GM10248 (cell line): ENCODE measurements around the gene MACROH2A2.

Source experiments
- CTCF ChIA-PET: fragments of 300-600 bp; sonication (Branson Sonifier 250); formaldehyde crosslinking; extraction: SDS; loops from one replicate; lab custom pipeline; 2021; ENCODE audit warnings: antibody characterized with exemption; lab: Yijun Ruan, JAX
- POLR2A ChIA-PET: fragments of 350-650 bp; sonication (Branson Sonifier 250); formaldehyde crosslinking; extraction: SDS; loops from one replicate; lab custom pipeline; 2020; ENCODE audit warnings: antibody characterized with exemption; lab: Yijun Ruan, JAX
- DNase-seq: peaks from one replicate; pipeline ENCODE4 v3.0.0; 2012; ENCODE audit errors: extremely low spot score
- TF ChIP-seq, protein P1 (sequence below): IDR thresholded peaks from 2 replicates; pipeline ENCODE4 v1.5.1; 2012; ENCODE audit warnings: mild to moderate bottlenecking, low read depth; ENCODE audit errors: extremely low read depth, missing control alignments, control extremely low read depth

The MACROH2A2 gene

DNA sequence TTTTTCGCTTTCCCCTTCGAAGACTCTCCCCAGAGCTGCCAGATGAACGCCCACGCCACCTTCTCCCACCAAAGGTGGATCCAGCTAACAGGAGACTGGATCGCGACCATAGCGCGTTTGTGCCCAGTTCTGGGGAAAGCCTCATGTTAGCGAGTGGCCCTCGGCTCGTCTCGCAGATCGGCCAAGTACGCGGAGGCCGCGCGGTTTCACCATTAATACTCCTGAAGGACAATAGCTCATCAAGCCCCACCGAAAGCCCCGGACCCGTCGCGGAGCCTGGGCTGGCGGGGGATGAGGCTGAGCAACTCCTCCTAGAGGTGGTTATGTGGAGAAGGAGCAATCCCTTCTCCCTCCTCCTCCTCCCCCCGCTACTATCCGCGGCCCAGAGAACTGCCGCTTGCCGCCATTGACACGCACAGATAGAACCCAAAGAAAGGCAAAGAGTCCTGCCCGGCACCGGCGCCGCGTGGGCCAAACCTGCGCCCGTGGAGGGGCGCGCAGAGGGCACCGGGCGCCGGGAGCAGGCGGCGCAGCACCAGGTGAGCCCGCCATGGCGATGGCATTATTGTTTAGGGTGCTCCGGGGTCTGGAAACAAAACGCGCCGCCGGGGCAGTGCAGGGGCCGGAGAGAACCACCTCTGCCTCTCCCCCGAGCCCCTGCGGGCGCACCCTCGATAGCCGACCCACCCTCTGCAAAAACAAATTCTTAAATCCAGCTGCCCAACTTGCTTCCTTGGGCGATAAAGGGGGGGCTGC lies at the start of gene MACROH2A2:
Gene MACROH2A2 (plus strand): TSS at position 385 of the 756 bp plus-strand sequence. CDS start 22,813 bp downstream, outside the sequence.
- TF ChIP-seq, protein P1, sequence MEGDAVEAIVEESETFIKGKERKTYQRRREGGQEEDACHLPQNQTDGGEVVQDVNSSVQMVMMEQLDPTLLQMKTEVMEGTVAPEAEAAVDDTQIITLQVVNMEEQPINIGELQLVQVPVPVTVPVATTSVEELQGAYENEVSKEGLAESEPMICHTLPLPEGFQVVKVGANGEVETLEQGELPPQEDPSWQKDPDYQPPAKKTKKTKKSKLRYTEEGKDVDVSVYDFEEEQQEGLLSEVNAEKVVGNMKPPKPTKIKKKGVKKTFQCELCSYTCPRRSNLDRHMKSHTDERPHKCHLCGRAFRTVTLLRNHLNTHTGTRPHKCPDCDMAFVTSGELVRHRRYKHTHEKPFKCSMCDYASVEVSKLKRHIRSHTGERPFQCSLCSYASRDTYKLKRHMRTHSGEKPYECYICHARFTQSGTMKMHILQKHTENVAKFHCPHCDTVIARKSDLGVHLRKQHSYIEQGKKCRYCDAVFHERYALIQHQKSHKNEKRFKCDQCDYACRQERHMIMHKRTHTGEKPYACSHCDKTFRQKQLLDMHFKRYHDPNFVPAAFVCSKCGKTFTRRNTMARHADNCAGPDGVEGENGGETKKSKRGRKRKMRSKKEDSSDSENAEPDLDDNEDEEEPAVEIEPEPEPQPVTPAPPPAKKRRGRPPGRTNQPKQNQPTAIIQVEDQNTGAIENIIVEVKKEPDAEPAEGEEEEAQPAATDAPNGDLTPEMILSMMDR, result no peak
- no peak for DNase-seq
- CTCF ChIA-PET, result no interaction called here
- POLR2A ChIA-PET, result no interaction called here

DNA sequence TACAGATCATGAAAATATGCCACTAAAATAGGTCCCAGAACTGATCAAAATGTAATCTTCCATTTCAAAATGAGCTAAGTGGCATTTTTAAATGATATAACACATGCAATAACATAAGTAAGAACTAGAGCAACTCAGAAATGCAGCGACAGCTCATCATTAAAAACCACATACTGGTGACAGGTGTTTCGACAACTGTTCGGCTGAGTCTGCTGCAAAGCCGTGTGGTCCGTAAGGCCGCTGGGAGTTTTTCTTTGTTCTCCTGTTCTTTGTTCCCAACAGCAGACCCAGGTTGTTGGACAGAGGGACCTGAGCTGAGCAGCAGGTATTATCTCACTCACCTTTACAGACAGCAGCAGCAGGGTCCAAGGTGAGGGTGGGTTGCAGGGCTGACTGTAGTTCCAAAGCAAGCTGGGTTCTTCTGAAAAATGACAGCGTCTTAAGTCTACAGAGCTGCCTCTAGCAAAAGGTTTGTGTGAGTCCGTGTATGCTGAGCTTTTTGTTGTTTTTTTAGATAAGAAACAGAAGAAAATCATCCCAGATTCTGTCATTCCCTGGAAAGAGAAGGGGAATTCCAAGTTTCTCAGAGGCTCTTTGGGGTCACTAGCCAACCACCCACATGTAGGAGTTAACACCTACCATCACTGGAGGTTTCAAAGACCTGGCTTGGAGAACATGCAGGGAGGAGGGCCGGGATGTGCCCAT lies 45.4 kb upstream of the MACROH2A2 start:
- no peak for DNase-seq
- ChIA-PET CTCF (interaction anchor here (1.0 kb wide), 1 partner anchor 13 kb away, joined by 3 read pairs; no protein-coding TSS in a partner anchor), POLR2A (no interaction called here)
- TF ChIP-seq, protein P1, result no peak

DNA sequence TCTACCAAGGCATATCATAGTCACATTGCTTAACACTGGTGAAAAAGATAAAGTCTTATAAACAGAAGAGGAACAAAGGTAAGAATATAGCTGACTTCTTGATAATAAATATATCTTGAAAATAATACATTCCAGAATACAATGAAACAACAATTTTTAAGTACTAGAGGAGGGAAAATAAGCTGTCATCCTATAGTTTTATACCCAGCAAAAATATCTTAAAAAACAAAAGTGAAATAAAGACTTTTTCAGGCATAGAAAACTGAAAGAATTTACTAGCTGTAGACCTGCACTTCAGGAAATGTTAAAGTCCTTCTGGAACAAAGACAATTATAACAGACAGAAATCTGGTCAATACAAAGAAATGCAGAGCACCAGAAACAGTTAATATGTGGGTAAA lies 21.4 kb upstream of the MACROH2A2 start:
- ChIA-PET POLR2A (no interaction called here), CTCF (no interaction called here)
- TF ChIP-seq, protein P1, result no peak
- no peak for DNase-seq

DNA sequence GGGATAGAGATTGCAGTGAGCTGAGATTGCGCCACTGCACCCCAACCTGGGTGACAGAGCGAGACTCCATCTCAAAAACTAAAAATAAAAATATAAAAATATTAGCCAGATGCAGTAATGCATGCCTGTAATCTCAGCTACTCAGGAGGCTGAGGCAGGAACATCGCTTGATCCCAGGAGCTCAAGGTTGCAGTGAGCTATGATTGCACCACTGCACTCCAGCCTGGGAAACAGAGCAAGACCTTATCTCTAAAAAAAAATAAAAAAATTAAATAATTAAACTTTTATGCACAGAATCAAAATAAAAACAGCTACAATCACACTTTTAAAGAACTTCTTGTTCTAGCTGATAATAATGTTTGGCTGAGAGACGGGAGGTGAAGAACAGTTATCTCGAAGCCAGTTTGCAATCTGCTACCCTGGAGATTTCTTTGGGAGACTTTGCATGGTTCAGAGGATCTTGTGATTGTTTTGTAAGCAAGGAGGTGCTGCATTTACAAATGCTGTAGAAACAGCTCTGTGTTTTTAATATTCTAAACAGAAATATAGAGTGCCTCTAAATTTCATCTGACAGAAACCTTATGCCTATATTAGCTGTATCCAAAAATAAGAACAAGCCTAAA lies 19.9 kb upstream of the MACROH2A2 start:
- TF ChIP-seq, protein P1, result no peak
- ChIA-PET CTCF (no interaction called here), POLR2A (no interaction called here)
- no peak for DNase-seq

DNA sequence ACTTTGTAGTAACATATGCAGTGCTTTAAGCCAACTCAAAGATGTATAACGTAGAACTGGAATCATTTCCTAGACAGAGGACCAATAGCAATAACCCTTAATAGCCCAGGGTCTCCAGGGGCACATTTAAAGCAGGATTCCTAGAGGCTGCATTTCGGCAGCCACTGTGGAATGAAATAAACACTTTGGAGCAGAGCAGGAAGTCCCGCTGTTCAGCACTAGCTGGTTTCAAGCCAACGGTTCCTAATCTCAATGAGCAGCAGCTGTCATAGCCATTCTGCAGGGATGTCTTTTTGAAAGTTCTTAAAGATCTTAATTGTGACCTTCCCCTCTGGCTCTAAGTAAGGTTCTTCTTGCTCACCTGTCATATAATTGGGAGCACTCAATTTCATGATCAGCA lies 18.4 kb upstream of the MACROH2A2 start:
- DNase-seq, result no peak
- ChIA-PET POLR2A (no interaction called here), CTCF (no interaction called here)
- TF ChIP-seq, protein P1, result no peak

DNA sequence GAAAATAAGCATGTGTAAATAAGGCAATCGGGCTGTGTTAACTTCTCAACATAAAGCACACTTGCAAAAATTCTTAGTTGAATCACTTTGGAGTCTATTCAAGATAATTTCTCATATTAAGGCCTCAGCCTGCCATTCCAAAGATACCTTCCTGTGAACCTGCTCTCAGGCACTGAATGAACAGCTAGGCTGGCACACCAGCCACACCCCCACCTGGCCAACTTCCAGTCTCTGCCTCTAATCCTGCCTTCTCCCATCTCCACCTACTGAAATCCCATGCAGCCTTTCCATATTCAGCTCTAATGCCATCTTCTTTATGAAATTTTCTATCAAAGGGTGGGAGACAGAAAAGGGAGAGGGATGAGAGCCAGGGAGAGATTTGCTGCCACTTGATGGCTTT lies 17.1 kb upstream of the MACROH2A2 start:
- POLR2A ChIA-PET, result no interaction called here
- TF ChIP-seq, protein P1, result no peak
- CTCF ChIA-PET, result no interaction called here
- no peak for DNase-seq
